A673 (cell line): Measurements from ENCODE around the gene MEF2C.

Experiments used
- EZH2 ChIP-seq: fragments of 200-600 bp; sonication (generic); IDR thresholded peaks from 2 replicates; pipeline ENCODE4 v1.6.1; 2017; ENCODE audit warnings: borderline replicate concordance, low read depth, mild to moderate bottlenecking, mixed read lengths, antibody characterized with exemption, low read length; ENCODE audit not compliant: poor library complexity, severe bottlenecking
- TF ChIP-seq, protein P1 (sequence below): fragments of 300-800, 200-600 bp; sonication (generic); conservative IDR thresholded peaks from 2 replicates; pipeline ENCODE4 v1.5.1; 2017; ENCODE audit warnings: low read depth, mild to moderate bottlenecking, antibody characterized with exemption, low read length, moderate library complexity, mixed read lengths

DNA sequence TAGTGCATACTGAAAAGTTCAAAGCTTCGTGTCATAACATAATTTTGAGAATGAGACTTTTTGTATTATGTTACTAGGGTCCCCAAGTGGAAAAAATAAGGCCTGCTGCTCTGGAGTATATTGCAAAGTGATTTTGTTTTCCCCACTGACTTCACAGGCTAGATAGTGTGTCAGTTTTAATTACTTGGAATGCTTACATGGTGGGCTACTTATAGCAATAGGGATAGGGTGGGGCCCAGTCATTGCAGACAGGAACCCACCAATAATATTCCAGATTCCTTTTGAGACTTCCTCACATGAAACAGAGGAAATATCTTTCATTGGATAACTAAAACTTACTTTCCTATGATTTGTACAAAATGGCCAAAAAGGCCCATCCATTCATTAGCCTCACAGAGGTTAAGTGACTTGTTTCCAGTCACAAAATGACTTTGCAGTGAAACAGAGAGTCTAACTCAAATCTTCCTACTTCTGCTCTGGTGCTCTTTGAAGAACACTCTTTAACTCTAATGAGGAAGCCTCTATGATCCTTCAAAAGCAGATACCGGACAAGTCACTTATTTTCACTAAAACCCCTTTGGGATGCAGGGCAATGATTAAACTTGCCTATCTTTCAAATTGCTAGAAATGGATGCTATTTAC lies 16.2 kb upstream of the MEF2C start:
- TF ChIP-seq, protein P1, sequence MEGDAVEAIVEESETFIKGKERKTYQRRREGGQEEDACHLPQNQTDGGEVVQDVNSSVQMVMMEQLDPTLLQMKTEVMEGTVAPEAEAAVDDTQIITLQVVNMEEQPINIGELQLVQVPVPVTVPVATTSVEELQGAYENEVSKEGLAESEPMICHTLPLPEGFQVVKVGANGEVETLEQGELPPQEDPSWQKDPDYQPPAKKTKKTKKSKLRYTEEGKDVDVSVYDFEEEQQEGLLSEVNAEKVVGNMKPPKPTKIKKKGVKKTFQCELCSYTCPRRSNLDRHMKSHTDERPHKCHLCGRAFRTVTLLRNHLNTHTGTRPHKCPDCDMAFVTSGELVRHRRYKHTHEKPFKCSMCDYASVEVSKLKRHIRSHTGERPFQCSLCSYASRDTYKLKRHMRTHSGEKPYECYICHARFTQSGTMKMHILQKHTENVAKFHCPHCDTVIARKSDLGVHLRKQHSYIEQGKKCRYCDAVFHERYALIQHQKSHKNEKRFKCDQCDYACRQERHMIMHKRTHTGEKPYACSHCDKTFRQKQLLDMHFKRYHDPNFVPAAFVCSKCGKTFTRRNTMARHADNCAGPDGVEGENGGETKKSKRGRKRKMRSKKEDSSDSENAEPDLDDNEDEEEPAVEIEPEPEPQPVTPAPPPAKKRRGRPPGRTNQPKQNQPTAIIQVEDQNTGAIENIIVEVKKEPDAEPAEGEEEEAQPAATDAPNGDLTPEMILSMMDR = no peak
- TF ChIP-seq EZH2 = no peak
